A673 (cell line): ENCODE data around the gene PIF1.
A peak's percentile ranks its signal among the peaks of the same experiment; 100 is the strongest.

Experiments used
- EZH2 ChIP-seq: fragments of 200-600 bp; sonication (generic); IDR thresholded peaks from 2 replicates; pipeline ENCODE4 v1.6.1; 2017; ENCODE audit warnings: borderline replicate concordance, low read depth, mild to moderate bottlenecking, mixed read lengths, antibody characterized with exemption, low read length; ENCODE audit not compliant: poor library complexity, severe bottlenecking
- TF ChIP-seq, protein P1 (sequence below): fragments of 300-800, 200-600 bp; sonication (generic); conservative IDR thresholded peaks from 2 replicates; pipeline ENCODE4 v1.5.1; 2017; ENCODE audit warnings: low read depth, mild to moderate bottlenecking, antibody characterized with exemption, low read length, moderate library complexity, mixed read lengths

DNA sequence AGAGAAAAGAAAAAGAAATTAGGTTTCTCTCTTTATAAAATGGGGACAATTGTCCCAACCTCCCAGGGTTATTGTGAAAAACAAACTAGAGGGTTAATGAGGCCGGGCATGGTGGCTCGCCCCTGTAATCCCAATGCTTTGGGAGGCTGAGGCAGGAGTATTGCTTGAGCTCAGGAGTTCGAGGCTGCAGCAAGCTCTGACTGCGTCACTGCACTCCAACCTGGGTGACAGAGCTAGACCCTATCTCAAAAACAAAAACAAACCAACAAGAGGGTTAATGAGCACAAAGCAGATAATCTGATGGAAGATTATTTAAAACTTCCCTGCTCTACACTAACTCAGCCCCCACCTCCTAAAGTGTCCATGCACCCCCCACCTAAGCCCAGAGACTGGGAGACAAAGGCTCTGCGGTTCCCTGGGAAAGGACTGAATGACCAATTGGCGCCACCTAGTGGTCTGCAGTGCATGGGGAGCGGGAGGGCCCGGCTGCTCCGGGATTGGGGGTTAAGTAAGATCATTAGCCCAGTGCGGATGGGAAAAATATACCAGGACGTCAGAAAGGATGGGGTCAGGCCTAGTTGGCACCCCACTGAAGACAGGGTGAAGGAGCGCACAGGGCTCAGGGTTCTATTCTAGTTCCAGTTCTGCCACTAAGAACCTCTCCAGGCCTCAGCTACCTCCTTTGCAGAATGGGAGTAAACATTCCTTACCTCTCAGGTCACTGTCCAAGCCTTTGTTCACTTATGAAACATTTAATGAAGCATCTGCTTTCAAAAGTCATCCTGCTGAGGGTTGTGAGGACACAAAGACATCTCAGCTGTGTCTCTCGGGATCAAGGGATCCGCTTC, 15.6 kb downstream of the PIF1 start:
- TF ChIP-seq, protein P1, sequence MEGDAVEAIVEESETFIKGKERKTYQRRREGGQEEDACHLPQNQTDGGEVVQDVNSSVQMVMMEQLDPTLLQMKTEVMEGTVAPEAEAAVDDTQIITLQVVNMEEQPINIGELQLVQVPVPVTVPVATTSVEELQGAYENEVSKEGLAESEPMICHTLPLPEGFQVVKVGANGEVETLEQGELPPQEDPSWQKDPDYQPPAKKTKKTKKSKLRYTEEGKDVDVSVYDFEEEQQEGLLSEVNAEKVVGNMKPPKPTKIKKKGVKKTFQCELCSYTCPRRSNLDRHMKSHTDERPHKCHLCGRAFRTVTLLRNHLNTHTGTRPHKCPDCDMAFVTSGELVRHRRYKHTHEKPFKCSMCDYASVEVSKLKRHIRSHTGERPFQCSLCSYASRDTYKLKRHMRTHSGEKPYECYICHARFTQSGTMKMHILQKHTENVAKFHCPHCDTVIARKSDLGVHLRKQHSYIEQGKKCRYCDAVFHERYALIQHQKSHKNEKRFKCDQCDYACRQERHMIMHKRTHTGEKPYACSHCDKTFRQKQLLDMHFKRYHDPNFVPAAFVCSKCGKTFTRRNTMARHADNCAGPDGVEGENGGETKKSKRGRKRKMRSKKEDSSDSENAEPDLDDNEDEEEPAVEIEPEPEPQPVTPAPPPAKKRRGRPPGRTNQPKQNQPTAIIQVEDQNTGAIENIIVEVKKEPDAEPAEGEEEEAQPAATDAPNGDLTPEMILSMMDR = peak; percentile 98
- TF ChIP-seq EZH2 = no peak
